HG02884 (cell line): ENCODE data around the gene BID.

Experiments used
- ATAC-seq: cut with Tn5 transposase; IDR thresholded peaks from one replicate; pipeline ENCODE4 v1.9.1; 2021; ENCODE audit warnings: mild to moderate bottlenecking, moderate library complexity; ENCODE audit not compliant: unreplicated experiment

Gene BID

DNA sequence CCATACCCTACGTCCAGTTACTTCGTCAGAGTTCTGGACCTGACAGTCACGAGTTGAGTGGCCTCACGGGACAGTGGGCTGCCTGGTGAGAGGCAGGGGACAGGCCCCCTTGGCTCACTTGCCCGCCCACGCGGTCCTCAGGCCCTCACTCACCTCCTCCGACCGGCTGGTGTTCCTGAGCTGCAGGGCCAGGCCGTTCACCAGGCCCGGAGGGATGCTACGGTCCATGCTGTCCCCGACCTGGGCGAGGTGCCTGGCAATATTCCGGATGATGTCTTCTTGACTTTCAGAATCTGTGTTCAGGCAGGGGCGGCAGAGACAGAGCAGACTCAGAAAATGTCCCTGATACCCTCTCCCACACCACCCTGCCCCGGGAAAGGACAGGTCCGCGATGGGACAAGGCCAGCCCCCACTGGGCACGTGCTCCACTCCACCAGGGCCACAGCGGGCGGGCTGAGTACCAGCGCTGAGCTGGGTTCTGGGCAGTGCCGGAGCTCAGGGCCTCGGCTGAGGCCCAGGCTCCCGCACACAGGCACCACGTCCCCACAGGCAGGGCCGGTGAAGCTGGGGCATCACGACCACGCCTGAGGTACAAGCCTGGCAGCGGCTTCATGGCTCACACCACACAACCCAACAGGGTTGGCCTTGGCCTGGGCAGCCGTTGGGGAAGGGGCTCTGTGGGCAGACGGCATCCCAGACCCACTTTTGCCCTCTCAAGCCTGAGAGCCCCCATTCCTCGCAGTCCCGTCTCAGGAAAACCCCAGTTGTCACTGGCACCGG is 34.9 kb downstream of the BID start:
- ATAC-seq: no peak

DNA sequence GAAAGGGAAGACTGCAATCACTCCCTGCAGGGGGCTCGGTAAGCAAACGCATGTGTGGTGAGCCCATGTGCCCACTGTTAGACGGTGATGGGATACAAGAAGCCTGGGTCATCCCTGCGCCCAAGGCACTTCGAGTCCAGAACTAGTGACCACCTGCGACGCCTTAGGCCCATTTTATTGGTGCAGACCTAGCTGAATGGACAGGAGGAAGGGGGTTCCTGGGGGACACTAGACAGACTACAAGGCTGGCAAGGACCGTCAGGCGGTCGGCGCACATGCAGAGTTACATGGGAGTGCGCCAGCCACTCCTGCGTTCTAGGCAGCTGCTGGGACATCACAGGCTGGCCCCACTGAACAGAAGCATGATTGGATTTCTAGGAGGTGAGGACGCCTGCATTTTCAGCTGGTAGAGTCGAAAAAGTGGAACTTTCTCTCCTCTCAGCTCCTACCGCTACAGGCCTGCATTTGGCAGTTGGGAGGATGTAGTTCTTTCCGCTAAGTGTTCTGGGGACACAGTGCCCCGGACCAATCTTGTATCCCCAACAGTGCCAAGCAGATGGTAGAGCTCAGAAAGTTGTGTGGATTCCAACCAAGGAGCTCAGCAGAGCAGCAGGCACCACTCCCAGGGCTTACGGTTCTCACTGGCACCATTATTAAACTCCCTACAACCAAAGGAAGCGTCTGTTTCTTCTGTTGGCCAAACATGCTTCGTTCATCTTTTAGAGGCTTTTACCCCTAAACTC is 35.7 kb downstream of the BID start:
- ATAC-seq: no peak

DNA sequence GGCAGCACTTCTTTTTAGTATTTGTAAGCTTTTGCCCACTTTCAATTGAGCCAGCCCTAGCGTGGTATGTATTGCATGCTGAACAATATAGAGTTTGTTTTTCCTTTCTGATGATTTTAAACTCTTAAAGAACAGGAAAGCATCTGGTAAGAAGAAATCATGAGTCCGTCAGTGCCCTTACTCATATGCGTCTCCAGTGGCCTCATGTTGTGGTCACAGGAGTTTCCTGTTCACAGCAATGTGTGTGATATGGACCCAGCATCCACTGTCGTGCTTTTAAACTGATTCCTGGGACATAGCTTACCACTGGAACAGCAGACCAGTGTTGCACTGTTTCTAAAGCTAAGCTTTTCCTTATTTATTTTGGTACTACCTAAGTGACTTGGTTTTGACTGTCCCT is 40.1 kb downstream of the BID start:
- no peak for ATAC-seq

DNA sequence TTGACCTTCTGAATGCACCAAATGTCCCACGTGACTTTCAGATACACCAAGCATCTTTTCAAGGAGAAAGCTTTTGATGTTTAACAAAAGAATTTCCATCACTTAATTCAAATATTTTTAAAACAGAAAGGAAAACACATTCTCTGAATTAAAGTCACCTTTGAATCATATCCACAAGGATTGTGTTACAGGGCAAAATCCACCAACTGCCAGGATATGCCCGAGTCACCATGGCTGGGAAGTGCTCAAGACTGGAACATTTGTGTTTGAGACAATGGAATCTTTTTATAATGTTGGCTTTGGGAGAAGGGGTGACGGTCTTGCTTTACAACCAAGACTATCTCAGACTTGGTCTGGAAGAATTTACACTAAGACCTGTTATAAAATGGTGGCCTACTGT is 40.8 kb downstream of the BID start:
- ATAC-seq: no peak

DNA sequence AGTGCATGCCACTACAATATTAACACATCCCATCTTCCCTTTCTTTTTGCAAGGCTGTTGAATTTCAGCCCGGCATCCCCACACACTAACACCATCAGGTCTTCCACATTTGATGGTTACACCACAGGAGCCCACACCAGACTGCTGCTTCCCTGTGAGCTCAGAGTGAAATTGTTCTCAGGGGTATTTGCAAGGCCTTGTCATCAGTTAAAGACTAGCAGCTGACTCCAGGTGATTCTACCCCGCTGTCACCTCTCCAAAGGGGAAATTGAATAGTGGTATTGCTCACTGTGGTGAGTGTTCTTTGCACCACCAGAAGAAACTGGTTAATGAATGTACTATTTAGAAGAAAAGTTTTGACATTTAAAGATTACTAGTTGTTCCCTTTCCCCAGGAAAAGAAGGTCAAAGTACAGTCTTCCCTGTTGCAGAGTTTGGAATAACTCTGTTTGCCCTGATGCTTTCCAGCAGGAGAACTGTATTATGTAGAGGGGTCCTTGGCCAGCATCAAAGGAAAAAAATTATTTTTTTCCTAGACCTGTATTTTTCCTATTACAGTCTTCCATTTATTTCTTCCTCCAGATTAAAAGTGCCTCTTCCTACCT is 41.9 kb downstream of the BID start:
- no peak for ATAC-seq

DNA sequence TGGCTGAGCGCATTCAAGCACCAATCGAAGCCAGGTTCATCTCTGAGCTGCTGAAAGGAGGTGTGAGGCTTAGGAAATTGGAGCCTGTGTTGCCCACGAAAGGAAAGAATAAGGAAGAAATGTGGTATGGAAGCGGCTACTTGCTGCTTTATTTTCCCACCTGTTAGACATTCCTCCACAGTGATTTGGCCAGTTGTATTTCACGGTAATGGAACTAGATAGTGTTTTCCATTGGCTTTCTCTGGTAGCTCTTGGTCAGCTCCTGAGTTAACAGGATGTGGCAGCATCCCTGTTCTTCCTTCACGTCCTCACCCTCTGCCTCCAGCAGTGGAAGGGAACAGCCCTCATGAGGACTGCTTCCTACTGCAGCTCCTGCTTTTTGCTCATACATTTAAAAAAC is 44.7 kb downstream of the BID start:
- no peak for ATAC-seq

DNA sequence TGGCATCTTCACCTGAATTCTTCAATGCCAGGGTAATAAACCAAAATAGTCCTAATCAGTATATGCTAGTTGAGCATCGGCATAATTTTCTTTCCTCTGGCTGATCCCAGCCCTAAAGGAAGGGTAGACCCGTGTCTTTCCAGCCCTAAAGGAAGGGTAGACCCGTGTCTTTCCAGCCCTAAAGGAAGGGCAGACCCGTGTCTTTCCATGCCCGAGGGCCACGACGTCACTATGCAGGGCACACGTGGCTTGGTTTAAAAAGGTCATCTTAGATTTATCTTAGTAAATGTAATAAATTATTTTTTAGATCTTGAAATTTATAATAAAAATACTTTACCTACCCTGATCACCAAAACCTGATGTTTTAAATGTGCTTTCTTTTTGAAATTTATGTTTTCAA is 45.5 kb downstream of the BID start:
- ATAC-seq: no peak

DNA sequence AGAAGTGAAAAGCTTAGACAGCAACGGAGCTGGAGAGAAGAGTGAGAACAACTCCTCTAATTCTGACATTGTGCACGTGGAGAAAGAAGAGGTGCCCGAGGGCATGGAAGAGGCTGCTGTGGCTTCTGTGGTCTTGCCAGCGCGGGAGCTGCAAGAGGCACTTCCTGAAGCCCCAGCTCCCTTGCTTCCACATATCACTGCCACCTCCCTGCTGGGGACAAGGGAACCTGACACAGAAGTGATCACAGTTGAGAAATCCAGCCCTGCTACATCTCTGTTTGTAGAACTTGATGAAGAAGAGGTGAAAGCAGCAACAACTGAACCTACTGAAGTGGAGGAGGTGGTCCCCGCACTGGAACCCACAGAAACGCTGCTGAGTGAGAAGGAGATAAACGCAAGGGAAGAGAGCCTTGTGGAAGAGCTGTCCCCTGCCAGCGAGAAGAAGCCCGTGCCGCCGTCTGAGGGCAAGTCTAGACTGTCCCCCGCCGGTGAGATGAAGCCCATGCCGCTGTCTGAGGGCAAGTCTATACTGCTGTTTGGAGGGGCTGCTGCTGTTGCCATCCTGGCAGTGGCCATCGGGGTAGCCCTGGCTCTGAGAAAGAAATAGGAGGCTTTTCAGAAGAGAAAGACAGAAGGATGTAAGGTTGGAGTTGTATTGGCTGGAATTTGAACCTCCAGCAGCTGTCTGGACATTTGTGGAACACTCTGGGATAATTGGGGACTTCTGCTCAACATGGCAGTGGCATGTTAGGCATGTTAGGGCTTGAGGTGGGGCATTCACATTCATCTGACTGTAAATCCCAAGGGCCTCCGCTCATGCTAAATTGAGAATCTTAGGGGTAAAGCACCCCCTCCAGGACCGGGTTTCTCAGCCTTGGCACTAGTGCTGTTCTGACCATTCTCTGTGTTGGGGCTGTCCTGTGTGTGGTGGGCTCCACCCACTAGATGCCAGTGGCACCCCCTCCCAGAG is 47.1 kb downstream of the BID start:
- ATAC-seq: no peak

DNA sequence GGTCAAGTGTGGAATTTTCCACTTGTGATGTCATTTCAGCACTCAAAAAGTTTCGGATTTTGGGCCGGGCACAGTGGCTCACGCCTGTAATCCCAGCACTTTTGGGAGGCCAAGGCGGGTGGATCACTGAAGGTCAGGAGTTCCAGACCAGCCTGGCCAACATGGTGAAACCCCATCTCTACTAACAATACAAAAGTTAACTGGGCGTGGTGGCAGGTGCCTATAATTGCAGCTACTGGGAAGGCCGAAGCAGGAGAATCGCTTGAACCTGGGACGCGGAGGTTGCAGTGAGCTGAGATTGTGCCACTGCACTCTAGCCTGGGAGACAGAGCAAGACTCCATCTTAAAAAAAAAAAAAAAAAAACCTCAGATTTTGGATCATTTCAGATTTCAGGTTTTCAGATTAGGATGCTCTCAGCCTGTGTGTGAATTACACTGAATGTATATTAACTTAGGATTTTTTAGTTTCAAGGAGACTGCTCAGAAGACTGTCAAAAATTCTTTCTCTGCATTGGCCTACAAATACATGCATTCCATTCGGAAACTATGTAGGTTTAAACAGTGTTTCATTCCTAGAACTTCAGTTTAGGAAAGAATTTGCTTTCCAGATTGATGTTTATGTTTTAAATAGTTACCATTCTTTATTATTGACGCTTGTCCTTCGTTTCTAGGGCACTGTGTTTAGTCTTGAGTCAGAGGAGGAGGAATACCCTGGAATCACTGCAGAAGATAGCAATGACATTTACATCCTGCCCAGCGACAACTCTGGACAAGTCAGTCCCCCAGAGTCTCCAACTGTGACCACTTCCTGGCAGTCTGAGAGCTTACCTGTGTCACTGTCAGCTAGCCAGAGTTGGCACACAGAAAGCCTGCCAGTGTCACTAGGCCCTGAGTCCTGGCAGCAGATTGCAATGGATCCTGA is 48.0 kb downstream of the BID start:
- no peak for ATAC-seq

DNA sequence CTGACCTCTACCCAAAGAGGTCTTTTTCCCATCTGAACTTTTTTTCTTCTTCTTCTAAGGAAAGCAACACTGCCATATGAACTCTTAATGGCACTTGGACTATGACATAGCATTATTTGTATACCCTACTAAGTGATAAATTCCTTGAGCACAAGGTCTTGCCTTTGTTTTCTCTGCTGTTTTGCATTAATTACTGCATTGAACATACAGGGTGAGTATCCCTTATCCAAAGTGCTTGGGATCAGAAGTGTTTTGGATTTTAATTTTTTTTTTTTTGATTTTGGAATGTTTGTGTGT is 48.8 kb downstream of the BID start:
- no peak for ATAC-seq

DNA sequence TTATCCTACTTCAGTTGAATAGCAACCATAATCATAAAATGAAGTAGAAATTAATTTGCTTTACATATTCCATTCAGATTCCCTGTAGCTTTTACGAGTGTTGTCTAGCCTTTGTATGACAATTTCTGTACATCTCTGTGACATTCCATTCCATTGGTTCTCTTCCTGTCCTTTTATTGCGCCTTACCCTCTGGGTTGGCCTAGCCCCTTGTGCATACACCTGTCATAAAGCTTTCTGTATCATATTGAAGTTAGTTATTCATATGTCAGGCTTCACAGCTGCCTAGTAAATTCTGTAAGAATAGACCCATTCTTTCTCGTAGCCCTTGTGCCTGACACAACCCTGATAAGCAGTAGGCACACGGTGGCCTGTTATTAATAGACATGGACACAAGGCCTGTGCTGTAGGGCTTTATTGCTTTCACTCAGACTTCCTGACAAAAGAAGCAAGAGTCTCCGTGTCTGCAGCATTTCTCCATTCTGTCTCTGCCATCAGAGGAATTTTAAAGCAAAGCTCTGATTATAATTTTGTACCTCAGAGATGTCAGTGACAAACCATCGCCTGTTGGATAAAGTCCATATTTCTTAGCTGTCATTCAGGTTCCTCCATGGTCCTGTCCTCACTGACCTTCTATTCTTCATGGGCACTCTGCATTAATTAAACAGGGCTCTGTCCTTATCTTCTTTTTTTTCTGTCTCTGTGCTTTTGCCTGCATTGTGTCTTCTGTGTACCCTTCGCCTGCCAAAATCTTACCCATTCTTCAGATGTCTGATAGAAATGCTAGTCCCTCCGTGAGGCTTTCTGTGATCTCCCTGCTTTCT is 49.4 kb downstream of the BID start:
- ATAC-seq: no peak

DNA sequence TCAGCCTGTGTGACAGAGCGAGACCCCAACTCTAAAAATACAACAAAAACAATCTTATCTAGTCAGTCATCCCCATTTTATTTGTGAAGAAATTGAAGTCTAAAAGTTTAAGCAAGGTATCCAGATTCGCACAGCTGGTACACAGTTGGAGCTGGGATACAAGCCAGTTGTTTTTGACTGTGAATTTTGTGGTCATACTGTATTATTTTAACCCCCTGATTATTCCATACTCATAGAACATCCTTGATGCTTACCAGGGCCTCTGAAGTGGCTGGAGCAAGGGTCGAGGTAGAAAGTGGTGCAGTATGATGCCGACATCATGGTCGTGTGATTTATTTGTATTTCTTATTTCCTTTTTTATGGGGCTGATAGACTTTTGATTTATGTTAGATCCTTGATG is 50.0 kb downstream of the BID start:
- ATAC-seq: no peak

DNA sequence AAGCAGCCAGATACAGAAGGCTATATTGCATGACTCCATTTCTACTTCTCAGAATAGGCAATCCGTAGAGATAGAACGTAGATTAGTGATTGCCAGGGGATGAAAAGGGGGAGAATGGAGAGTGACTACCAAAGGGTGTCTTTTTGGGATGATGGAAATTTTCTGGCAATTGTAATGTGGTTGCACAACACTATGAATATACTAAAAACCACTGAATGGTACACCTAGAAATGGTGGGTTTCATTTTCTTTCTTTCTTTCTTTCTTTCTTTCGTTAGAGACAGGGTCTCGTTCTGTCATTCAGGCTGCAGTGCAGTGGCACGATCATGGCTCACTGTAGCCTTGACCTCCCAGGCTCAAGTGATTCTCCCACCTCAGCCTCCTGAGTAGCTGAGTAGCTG is 54.4 kb downstream of the BID start:
- ATAC-seq: no peak

DNA sequence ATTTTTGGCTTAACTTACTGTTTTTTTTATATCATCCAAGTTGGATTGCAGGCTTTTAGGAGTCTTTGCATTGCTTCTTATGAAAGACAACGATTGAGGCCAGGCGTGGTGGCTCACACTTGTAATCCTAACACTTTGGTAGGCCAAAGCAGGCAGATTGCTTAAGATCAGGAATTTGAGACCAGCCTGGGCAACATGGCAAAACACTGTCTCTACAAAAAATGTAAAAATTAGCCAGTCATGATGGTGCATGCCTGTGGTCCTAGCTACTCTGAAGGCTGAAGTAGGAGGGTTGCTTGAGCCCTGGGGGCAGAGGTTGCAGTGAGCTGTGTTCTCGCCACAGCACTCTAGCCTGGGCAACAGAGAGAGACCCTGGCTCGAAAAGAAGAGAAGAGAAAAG is 56.6 kb downstream of the BID start:
- ATAC-seq: no peak

DNA sequence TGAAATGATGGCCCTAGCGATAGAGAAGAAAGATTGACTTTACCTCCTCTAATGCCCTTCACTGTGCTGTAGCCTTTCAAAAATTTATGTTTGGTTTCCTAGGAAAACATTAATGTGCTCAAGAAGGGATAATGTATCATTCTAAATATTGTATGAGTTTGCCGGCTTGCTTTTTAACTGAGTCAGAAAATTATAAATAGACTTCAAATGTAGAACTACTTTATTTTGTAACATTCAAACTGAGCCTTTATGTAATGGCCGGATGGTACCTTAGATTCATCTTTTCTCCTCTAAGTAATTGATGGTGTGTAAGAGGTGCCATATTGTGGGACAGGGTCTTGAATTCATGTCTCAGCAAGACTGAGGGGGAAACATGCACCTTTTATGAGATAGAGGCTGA is 57.7 kb downstream of the BID start:
- no peak for ATAC-seq

DNA sequence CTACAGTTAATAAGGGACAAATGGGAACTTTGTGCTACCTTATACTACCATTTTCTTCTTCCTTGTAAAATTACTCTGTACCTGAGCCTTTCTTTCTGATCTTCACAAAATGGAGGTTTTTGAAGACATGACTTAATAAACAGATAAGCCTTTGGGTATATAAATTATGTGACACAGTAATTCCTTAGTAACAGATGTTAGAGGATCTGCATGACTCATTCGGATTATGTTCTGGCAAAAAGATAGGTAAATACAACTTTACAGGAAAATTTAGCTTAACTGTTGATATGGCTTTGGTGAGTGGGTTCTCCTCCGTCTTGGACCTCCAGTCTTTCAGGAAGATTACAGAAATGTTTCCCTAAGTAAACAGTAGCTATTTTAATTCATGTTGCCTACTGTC is 61.8 kb downstream of the BID start:
- no peak for ATAC-seq

DNA sequence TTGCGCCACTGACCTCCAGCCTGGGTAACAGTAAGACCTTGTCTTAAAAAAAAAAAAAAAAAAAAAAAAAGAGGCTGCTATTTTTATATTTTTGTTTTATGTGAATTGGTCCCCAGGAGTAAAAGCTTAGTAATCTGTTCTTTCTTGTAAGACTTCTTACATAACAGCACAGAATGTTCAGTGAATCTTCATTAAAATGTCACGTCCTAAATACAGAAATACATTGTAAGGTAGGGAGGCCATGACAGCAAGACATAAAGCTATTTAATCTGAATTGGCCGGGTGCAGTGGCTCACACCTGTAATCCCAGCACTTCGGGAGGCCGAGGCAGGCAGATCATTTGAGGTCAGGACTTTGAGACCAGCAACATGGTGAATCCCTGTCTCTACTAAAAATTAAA is 64.2 kb downstream of the BID start:
- no peak for ATAC-seq

DNA sequence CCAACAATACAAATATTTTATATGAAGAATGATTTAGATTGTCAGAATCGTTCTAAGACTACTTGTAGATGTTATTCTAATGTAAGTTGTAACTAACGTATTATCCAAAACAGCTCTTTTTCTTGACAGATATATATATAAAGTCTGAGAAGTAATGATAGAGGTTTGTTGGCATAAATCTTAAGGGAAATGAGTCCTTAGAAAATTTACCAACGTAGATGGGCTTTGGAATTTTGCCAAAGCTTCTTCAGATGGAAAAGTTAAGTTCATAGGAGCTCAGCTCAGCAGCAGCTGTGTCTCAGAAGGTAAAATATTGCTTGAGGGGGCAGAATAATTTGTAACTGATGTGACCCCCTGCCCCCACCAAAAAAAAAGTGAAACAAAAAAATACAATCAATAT is 66.7 kb downstream of the BID start:
- ATAC-seq: no peak

DNA sequence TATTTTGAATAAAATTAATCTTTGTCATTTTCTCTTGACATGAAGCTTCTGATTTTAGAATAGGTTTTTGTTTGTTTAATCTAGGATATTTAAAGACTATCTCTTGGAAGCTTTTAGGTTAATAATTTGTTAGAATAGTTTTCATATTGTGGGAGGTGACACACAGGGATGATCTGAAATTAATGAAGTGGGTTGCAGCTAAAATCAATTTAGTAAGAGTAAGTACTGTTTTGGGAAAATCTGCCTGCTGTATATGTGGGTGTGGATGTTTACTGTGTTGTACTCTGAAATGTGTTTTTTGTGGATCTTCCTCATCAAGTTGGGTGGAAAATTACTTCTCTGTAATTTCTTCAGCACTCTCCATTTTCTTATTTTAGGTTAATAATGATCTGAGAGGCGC is 67.3 kb downstream of the BID start:
- ATAC-seq: no peak
